ENCODE data around the gene AGAP6. TPM values are rescaled to one million over a fixed set of nuclear protein-coding genes. Genes with fewer than 3 reads are reported as not detected.

AGAP6 gene
- polyA plus RNA-seq, 1 donor from 2014 or later = 23.3 TPM

Small RNA genes lying within 50 kb of the gene (small RNA-seq; reads per million reads assigned to genes)
- 0 reads per million in 3 experiments for gene RNA5SP317
- gene SNORA74C-2 = 0 reads per million in 3 experiments

Other genes with a start within 250 kb of the AGAP6 start
- gene OGDHL, start 226.1 kb upstream of the AGAP6 start, polyA plus RNA-seq = 40.7 and 46.7 TPM in 2 replicates
- gene PARG, start 46.4 kb upstream of the AGAP6 start, polyA plus RNA-seq = 33.1 and 36.0 TPM in 2 replicates
- gene TIMM23B, start 46.4 kb upstream of the AGAP6 start, polyA plus RNA-seq = 11.7 and 12.1 TPM in 2 replicates
- 17.7 and 18.7 TPM in 2 replicates for gene WASHC2A, start 79.5 kb downstream of the AGAP6 start, polyA plus RNA-seq

Data from neural cell (in vitro differentiated cells).